H1 (cell line): Measurements from ENCODE around the gene SOX15. TPM values are rescaled to one million over a fixed set of nuclear protein-coding genes. Genes with fewer than 3 reads are reported as not detected.

Experiments used
- CTCF ChIA-PET: fragments of 300-600 bp; sonication (Branson Sonifier 250); formaldehyde crosslinking; loops from one replicate; lab custom pipeline; 2021; ENCODE audit not compliant: partially characterized antibody; lab: Charles Lee
- POLR2A ChIA-PET: fragments of 300-600 bp; sonication (Branson Sonifier 250); formaldehyde crosslinking; loops from one replicate; lab custom pipeline; 2021; ENCODE audit warnings: inconsistent platforms; ENCODE audit not compliant: partially characterized antibody; lab: Charles Lee
- DNase-seq, 2 experiments: peaks; one replicate each; pipeline versions ENCODE4 v3.0.0 to v3.0.0-alpha.2; 2010 to 2022; ENCODE audit warnings: low spot score in 2 of 2, low read depth in 1 of 2, mixed read lengths in 1 of 2
- FAIRE-seq: peaks from 2 replicates; lab custom pipeline; 2011; peaks lifted over from hg19 to GRCh38; lab: Jason Lieb, UNC
- H2AFZ ChIP-seq: 2 replicates; pipeline ENCODE4 v1.8.1; 2012; ENCODE audit warnings: low read length, inconsistent platforms
- H2AK5ac ChIP-seq: 2 replicates; pipeline ENCODE4 v1.6.1; 2013; ENCODE audit warnings: low read depth, low read length
- H2BK120ac ChIP-seq: replicated peaks from 2 replicates; pipeline ENCODE3; 2013; ENCODE audit warnings: low read depth, low read length, inconsistent platforms
- H2BK12ac ChIP-seq: 2 replicates; pipeline ENCODE4 v1.6.1; 2013; ENCODE audit warnings: low read depth, low read length
- H2BK15ac ChIP-seq: 2 replicates; pipeline ENCODE4 v1.6.1; 2013; ENCODE audit warnings: low read length
- H2BK20ac ChIP-seq: 2 replicates; pipeline ENCODE4 v1.6.1; 2013; ENCODE audit warnings: low read length
- H2BK5ac ChIP-seq: 2 replicates; pipeline ENCODE4 v1.6.1; 2013; ENCODE audit warnings: low read depth, low read length
- H3K14ac ChIP-seq: 2 replicates; pipeline ENCODE4 v1.6.1; 2013; ENCODE audit warnings: inconsistent platforms; ENCODE audit not compliant: insufficient read length
- H3K18ac ChIP-seq: 2 replicates; pipeline ENCODE4 v1.6.1; 2013; ENCODE audit warnings: low read length; ENCODE audit errors: extremely low read depth
- H3K23ac ChIP-seq: 2 replicates; pipeline ENCODE4 v1.6.1; 2013; ENCODE audit warnings: inconsistent platforms; ENCODE audit not compliant: insufficient read length
- H3K23me2 ChIP-seq: 2 replicates; pipeline ENCODE4 v1.6.1; 2013; ENCODE audit warnings: low read depth, low read length
- H3K27ac ChIP-seq: 2 replicates; pipeline ENCODE4 v1.6.1; 2011; ENCODE audit warnings: low read depth, low read length, inconsistent platforms
- H3K27me3 ChIP-seq, 4 experiments: replicated peaks in 1 of 4; 1 replicate in 1 of 4; 2 replicates in 3 of 4; pipeline versions ENCODE4 v1.6.1 to v1.8.1; 2011 to 2013; ENCODE audit warnings: low read length in 3 of 4, mild to moderate bottlenecking in 3 of 4, inconsistent platforms in 2 of 4, mixed read lengths in 2 of 4, moderate library complexity in 1 of 4; ENCODE audit not compliant: control insufficient read depth in 3 of 4, insufficient read depth in 3 of 4; ENCODE audit errors: extremely low read depth in 1 of 4
- H3K36me3 ChIP-seq, 4 experiments: 2 replicates each; pipeline versions ENCODE4 v1.6.1 to v1.8.1; 2011 to 2013; ENCODE audit warnings: mild to moderate bottlenecking in 4 of 4, low read length in 3 of 4, moderate library complexity in 2 of 4, control low read depth in 1 of 4, inconsistent platforms in 1 of 4; ENCODE audit not compliant: insufficient read depth in 4 of 4, control insufficient read depth in 2 of 4
- H3K4ac ChIP-seq: replicated peaks from 2 replicates; pipeline ENCODE3; 2013; ENCODE audit warnings: low read length, low read depth, mixed read lengths, inconsistent platforms; ENCODE audit not compliant: insufficient read length
- H3K4me1 ChIP-seq, 4 experiments: replicated peaks in 1 of 4; 1 replicate in 1 of 4; 2 replicates in 3 of 4; pipeline versions ENCODE4 v1.6.1 to v1.8.1; 2011 to 2013; ENCODE audit warnings: low read length in 3 of 4, inconsistent platforms in 2 of 4, mixed read lengths in 1 of 4; ENCODE audit not compliant: insufficient read depth in 4 of 4, control insufficient read depth in 3 of 4
- H3K4me2 ChIP-seq, 2 experiments: 2 replicates each; pipeline versions ENCODE4 v1.6.1 to v1.8.1; 2011 to 2013; ENCODE audit warnings: low read depth in 2 of 2, low read length in 2 of 2, control low read depth in 1 of 2, inconsistent platforms in 1 of 2, mild to moderate bottlenecking in 1 of 2; ENCODE audit not compliant: insufficient read depth in 1 of 2
- H3K4me3 ChIP-seq, 4 experiments: fragments of 200-600, 300-600 bp in 1 of 4; sonication (generic), shearing (Covaris generic), sonication (Bioruptor Twin) in 1 of 4; 2 replicates each; pipeline versions ENCODE4 v1.5.1 to v1.8.1; 2011 to 2016; ENCODE audit warnings: low read length in 4 of 4, low read depth in 3 of 4, control low read depth in 2 of 4, inconsistent platforms in 2 of 4, mild to moderate bottlenecking in 2 of 4, mixed read lengths in 1 of 4, moderate library complexity in 1 of 4; ENCODE audit not compliant: insufficient read depth in 2 of 4; ENCODE audit errors: extremely low read depth in 1 of 4
- H3K56ac ChIP-seq: replicated peaks from 2 replicates; pipeline ENCODE3; 2013; ENCODE audit warnings: low read depth, mild to moderate bottlenecking, mixed read lengths, low read length, inconsistent platforms; ENCODE audit not compliant: insufficient read length
- H3K79me1 ChIP-seq: 2 replicates; pipeline ENCODE4 v1.6.1; 2013; ENCODE audit warnings: low read depth, low read length, control low read depth
- H3K79me2 ChIP-seq, 2 experiments: 2 replicates each; pipeline versions ENCODE4 v1.6.1 to v1.8.1; 2012 to 2013; ENCODE audit warnings: low read length in 2 of 2, mild to moderate bottlenecking in 2 of 2, inconsistent platforms in 1 of 2; ENCODE audit not compliant: insufficient read depth in 2 of 2, control insufficient read depth in 1 of 2
- H3K9ac ChIP-seq, 4 experiments: replicated peaks in 1 of 4; 1 replicate in 1 of 4; 2 replicates in 3 of 4; pipeline versions ENCODE4 v1.6.1 to v1.8.1; 2011 to 2013; ENCODE audit warnings: low read depth in 3 of 4, low read length in 3 of 4, control low read depth in 2 of 4, mild to moderate bottlenecking in 2 of 4, moderate library complexity in 2 of 4, inconsistent platforms in 1 of 4; ENCODE audit errors: extremely low read depth in 1 of 4
- H3K9me3 ChIP-seq, 2 experiments: 2 replicates each; pipeline versions ENCODE4 v1.6.1 to v1.8.1; 2012 to 2013; ENCODE audit warnings: mild to moderate bottlenecking in 2 of 2, moderate library complexity in 2 of 2, control low read depth in 1 of 2, inconsistent platforms in 1 of 2, low read depth in 1 of 2, low read length in 1 of 2, mixed read lengths in 1 of 2; ENCODE audit not compliant: insufficient read depth in 2 of 2
- H4K20me1 ChIP-seq, 2 experiments: replicated peaks in 1 of 2; 2 replicates each; pipeline versions ENCODE3 to v1.8.1; 2011 to 2013; ENCODE audit warnings: inconsistent platforms in 2 of 2, low read length in 2 of 2, mild to moderate bottlenecking in 1 of 2; ENCODE audit not compliant: insufficient read depth in 2 of 2, control insufficient read depth in 1 of 2
- H4K5ac ChIP-seq: 2 replicates; pipeline ENCODE4 v1.6.1; 2013; ENCODE audit warnings: low read length, low read depth, mixed read lengths, inconsistent platforms; ENCODE audit not compliant: insufficient read length
- H4K8ac ChIP-seq: 2 replicates; pipeline ENCODE4 v1.8.0; 2013; ENCODE audit warnings: mild to moderate bottlenecking, moderate library complexity, low read length, inconsistent platforms; ENCODE audit not compliant: insufficient read depth; ENCODE audit errors: extremely low read depth
- H4K91ac ChIP-seq: replicated peaks from 2 replicates; pipeline ENCODE3; 2013; ENCODE audit warnings: low read length, mixed read lengths, inconsistent platforms; ENCODE audit not compliant: insufficient read length
- BACH1 ChIP-seq: IDR thresholded peaks from 2 replicates; pipeline ENCODE4 v1.6.1; 2012; ENCODE audit warnings: low read length, improper control_type of control experiment
- BRCA1 ChIP-seq: IDR thresholded peaks from 2 replicates; pipeline ENCODE4 v1.6.1; 2012; ENCODE audit warnings: low read depth, low read length, improper control_type of control experiment
- CHD1 ChIP-seq: IDR thresholded peaks from 2 replicates; pipeline ENCODE4 v1.6.1; 2012; ENCODE audit warnings: low read depth, low read length, improper control_type of control experiment
- JUN ChIP-seq: IDR thresholded peaks from 2 replicates; pipeline ENCODE4 v1.6.1; 2011; ENCODE audit warnings: low read depth, mild to moderate bottlenecking, improper control_type of control experiment, low read length
- SUZ12 ChIP-seq: fragments of 200-600 bp; sonication (generic); IDR thresholded peaks from 2 replicates; pipeline ENCODE4 v1.6.1; 2012; ENCODE audit warnings: mild to moderate bottlenecking, inconsistent platforms, low read length, moderate library complexity, mixed read lengths
- TAF7 ChIP-seq: optimal IDR thresholded peaks from 2 replicates; pipeline ENCODE3; 2011; ENCODE audit warnings: low read depth, mild to moderate bottlenecking, inconsistent platforms, low read length, moderate library complexity, borderline replicate concordance
- WGBS, 2 experiments: shearing (Covaris generic) in 1 of 2; methylation state at CpG; one replicate each; pipeline versions ENCODE4 v1.1.6 to v1.1.7; 2013 to 2015; ENCODE audit warnings: low lambda C conversion rate in 2 of 2, mixed read lengths in 2 of 2, inconsistent platforms in 1 of 2, low coverage in 1 of 2, missing lambda C conversion rate in 1 of 2; ENCODE audit not compliant: insufficient replicate concordance in 2 of 2, insufficient coverage in 1 of 2, insufficient read length in 1 of 2; ENCODE audit errors: extremely low coverage in 1 of 2, missing lambda C conversion rate in 1 of 2; 5-methylcytosine and 5-hydroxymethylcytosine counted together
- polyA plus RNA-seq, 7 experiments: library from polyadenylated mRNA; depleted of rRNA in 3 of 7; stranded (reverse) in 5 of 7; unstranded in 2 of 7; fragments of >200 nt in 5 of 7; fragments of 200-250 nt in 2 of 7; gene quantifications; 1 replicate in 5 of 7; 2 replicates in 1 of 7; 4 replicates in 1 of 7; pipeline versions ENCODE4 v1.2.1 to v1.2.3, GENCODE V29; 2011 to 2013; ENCODE audit warnings: missing spikeins in 2 of 7, mixed read lengths in 2 of 7
- total RNA-seq: library from RNA; stranded (reverse); fragmentation: NEBNext Ultra II Directional; extraction: Animal tissue kit (Norgen Biotek cat#: 25700); gene quantifications from 2 replicates; pipeline ENCODE4 v1.2.1, GENCODE V29; 2021
- TF ChIP-seq, protein P1 (sequence below): IDR thresholded peaks from 2 replicates; pipeline ENCODE4 v1.6.1; 2012; ENCODE audit warnings: inconsistent platforms
- TF ChIP-seq, protein P2 (sequence below): IDR thresholded peaks from 2 replicates; pipeline ENCODE4 v1.6.1; 2012; ENCODE audit warnings: inconsistent platforms

SOX15 gene
- total and polyA plus RNA-seq, 2 of the 8 experiments (the other 6 are each of a cell fraction or from before 2014, with no cell fraction given), result 14.3 to 26.8 TPM

DNA sequence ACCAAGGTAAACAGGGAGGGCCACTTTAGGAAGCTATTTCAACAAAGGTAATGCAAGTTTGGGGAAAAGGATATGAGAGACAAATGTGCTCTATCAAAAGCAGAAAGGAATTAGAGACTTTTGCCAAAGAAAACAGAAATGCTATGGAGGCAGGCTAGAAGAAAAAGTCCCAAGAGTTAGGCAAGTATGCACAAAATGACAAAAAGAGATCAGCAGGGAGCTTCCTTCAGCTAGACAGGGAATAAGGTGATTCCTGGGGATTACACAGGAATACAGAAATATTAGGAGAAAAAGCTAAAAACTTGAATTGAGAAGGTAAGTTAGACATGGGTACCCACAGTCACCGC lies 22.4 kb upstream of the SOX15 start:
- Histone ChIP-seq H2BK5ac (no peak overlapping the region), H4K5ac (no peak overlapping the region), H2BK20ac (no peak overlapping the region), H3K18ac (no peak overlapping the region), H3K4me3 (no peak overlapping the region), H3K9me3 (no peaks in the 10 kb centered on the region), H4K91ac (no peak overlapping the region), H2BK15ac (no peak overlapping the region), H3K79me2 (peaks cover 4 to 47% of the 10 kb centered on the region in 2 experiments; a peak in 3 of 4 replicates), H3K27ac (no peak overlapping the region), H2AFZ (no peak overlapping the region), H3K23me2 (peaks cover 6% of the 10 kb centered on the region), H2BK12ac (no peak overlapping the region), H2AK5ac (no peak overlapping the region), H3K4ac (no peak overlapping the region), H4K8ac (no peak overlapping the region), H2BK120ac (no peak overlapping the region), H3K27me3 (no peaks in the 10 kb centered on the region), H3K36me3 (peaks cover 0 to 13% (median 0%) of the 10 kb centered on the region in 4 experiments; a peak in 3 of 8 replicates), H3K79me1 (peaks cover 20% of the 10 kb centered on the region), H4K20me1 (peaks cover 0 to 11% of the 10 kb centered on the region in 2 experiments), H3K9ac (no peak overlapping the region), H3K4me1 (peaks cover 0 to 5% (median 1%) of the 10 kb centered on the region in 4 experiments; a peak in 4 of 7 replicates), H3K4me2 (no peak overlapping the region; a peak in 1 of 4 replicates), H3K23ac (no peak overlapping the region), H3K56ac (no peak overlapping the region), H3K14ac (no peak overlapping the region)
- ChIA-PET POLR2A (interaction anchor here (1.5 to 79.4 kb wide), 3 partner anchors 19 to 54 kb away, joined by 5 to 2272 read pairs (median 8); partner anchors contain the start of genes ATP1B2, CD68, TP53 and WRAP53), CTCF (interaction anchor here (0.8 to 13.4 kb wide), 7 partner anchors 11 to 75 kb away, joined by 3 to 92 read pairs (median 4); partner anchors contain the start of genes SHBG, TP53 and WRAP53)
- 88% methylated on average over 1 of the region's 1 CpG; no CpG with 5 or more reads in 1 of the 2 experiments for WGBS, 2 experiments
- TF ChIP-seq, protein P1, sequence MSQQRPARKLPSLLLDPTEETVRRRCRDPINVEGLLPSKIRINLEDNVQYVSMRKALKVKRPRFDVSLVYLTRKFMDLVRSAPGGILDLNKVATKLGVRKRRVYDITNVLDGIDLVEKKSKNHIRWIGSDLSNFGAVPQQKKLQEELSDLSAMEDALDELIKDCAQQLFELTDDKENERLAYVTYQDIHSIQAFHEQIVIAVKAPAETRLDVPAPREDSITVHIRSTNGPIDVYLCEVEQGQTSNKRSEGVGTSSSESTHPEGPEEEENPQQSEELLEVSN, result no peak
- TF ChIP-seq, protein P2, sequence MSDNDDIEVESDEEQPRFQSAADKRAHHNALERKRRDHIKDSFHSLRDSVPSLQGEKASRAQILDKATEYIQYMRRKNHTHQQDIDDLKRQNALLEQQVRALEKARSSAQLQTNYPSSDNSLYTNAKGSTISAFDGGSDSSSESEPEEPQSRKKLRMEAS, result no peak
- TF ChIP-seq BRCA1 (no peak), CHD1 (no peak), JUN (no peak), SUZ12 (no peak), BACH1 (no peak), TAF7 (no peak)
- DNase-seq, result no peak
- FAIRE-seq, result no peak
